ENCODE measurements around the gene NFU1. TPM values are rescaled to one million over a fixed set of nuclear protein-coding genes. Genes with fewer than 3 reads are reported as not detected.

The NFU1 gene
- total RNA-seq, 1 donor from 2014 or later, result 41.4 TPM

DNA sequence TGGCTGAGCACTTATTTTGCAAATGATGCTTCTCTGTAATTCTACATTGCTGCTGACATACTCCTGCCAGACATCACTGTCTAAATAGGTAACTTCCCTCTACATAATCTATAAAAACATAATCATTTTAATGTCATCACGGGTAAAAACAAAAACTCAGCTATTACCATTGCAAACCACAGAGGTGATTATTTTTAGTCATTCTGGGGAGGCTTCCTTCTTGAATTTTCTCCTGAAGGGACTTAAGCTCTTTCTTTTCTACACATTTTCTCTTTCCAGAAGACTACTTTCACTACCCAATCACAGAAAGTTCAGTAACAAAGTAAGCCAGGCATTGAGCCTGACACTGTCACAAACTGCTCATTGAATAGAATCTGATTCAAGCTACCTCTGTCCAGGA lies 40.4 kb upstream of the NFU1 start:
- no peak overlapping the region for H3K4me3 Mint-ChIP-seq (ENCODE audit: unreplicated experiment)
- H3K27ac Mint-ChIP-seq (ENCODE audit: unreplicated experiment), result no peak overlapping the region
- H3K36me3 Mint-ChIP-seq (ENCODE audit: unreplicated experiment), result peaks cover 37% of the 10 kb centered on the region
- TF ChIP-seq, protein P1, sequence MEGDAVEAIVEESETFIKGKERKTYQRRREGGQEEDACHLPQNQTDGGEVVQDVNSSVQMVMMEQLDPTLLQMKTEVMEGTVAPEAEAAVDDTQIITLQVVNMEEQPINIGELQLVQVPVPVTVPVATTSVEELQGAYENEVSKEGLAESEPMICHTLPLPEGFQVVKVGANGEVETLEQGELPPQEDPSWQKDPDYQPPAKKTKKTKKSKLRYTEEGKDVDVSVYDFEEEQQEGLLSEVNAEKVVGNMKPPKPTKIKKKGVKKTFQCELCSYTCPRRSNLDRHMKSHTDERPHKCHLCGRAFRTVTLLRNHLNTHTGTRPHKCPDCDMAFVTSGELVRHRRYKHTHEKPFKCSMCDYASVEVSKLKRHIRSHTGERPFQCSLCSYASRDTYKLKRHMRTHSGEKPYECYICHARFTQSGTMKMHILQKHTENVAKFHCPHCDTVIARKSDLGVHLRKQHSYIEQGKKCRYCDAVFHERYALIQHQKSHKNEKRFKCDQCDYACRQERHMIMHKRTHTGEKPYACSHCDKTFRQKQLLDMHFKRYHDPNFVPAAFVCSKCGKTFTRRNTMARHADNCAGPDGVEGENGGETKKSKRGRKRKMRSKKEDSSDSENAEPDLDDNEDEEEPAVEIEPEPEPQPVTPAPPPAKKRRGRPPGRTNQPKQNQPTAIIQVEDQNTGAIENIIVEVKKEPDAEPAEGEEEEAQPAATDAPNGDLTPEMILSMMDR (IDR thresholded peaks at IDR 0.05), result no peak
- H3K27me3 Mint-ChIP-seq (ENCODE audit: unreplicated experiment), result no peaks in the 10 kb centered on the region
- DNase-seq (ENCODE audit: extremely low spot score, unreplicated experiment), result no peak
- H3K4me1 Mint-ChIP-seq (ENCODE audit: unreplicated experiment), result no peaks in the 10 kb centered on the region
- H3K9me3 Mint-ChIP-seq (ENCODE audit: unreplicated experiment), result no peaks in the 10 kb centered on the region

DNA sequence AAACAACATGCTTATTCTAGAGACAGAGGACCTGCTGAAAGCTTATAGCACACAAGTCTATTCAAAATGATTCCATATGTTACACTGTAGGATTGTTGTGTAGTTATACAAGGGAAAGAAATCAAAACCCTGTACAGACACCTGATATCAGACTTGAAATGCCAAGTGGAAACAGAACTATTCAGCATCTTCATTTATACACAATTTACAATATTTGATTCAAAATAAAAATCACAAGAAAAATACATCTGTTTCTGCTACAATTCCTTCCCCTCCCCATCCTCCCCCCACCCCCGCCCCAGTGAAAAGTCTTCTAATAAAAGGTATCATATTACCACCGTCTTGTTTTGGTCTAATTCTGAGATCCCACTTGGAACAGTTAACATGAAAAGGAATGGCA lies 37.5 kb upstream of the NFU1 start:
- no peak for DNase-seq (ENCODE audit: extremely low spot score, unreplicated experiment)
- Mint-ChIP-seq H3K27ac (ENCODE audit: unreplicated experiment) (no peak overlapping the region), H3K9me3 (ENCODE audit: unreplicated experiment) (no peaks in the 10 kb centered on the region), H3K4me1 (ENCODE audit: unreplicated experiment) (no peaks in the 10 kb centered on the region), H3K27me3 (ENCODE audit: unreplicated experiment) (no peaks in the 10 kb centered on the region), H3K36me3 (ENCODE audit: unreplicated experiment) (peaks cover 25% of the 10 kb centered on the region), H3K4me3 (ENCODE audit: unreplicated experiment) (no peak overlapping the region)
- TF ChIP-seq, protein P1 (IDR thresholded peaks at IDR 0.05), result no peak

DNA sequence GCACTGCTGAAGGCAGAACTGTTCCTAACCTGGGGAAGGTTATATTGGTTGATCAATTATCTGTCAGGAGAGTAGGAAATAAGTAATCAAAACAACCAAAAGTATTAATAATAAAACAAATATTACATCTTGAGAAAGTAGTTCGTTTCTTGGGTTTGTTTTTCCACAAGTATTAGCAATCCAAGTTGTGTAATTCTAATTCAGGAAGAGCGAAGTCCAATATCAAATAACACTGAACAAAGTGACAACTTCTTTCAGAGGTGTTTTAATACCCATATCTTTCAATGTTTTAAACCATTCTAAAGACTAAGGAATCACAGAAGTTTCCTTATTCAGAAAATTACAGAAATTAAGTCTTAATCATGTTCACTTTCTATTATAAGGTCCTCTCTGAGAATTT lies 34.6 kb upstream of the NFU1 start:
- peaks cover 14% of the 10 kb centered on the region for H3K36me3 Mint-ChIP-seq (ENCODE audit: unreplicated experiment)
- H3K27me3 Mint-ChIP-seq (ENCODE audit: unreplicated experiment), result no peaks in the 10 kb centered on the region
- no peak for DNase-seq (ENCODE audit: extremely low spot score, unreplicated experiment)
- no peak overlapping the region for H3K4me3 Mint-ChIP-seq (ENCODE audit: unreplicated experiment)
- H3K27ac Mint-ChIP-seq (ENCODE audit: unreplicated experiment), result no peak overlapping the region
- no peaks in the 10 kb centered on the region for H3K4me1 Mint-ChIP-seq (ENCODE audit: unreplicated experiment)
- TF ChIP-seq, protein P1 (IDR thresholded peaks at IDR 0.05), result no peak
- H3K9me3 Mint-ChIP-seq (ENCODE audit: unreplicated experiment), result no peaks in the 10 kb centered on the region

DNA sequence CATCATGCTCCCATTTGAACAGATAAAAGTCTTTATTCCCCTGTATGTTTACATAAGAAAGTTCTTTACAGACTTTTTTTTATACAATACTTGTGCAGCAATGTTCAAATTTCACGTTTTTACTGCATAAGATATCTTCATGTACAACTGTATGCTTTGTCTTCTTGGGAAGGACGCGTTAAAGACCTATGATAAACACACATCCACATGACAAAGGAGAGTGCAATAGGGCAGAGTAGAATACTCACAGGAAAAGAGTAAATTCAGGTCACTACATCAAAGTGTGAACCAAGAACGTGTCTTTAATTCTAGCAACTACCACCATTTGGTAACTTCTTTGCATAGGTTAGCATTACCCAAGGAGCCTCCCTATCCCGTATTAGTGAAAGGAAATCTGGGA lies 33.7 kb upstream of the NFU1 start:
- TF ChIP-seq, protein P1 (IDR thresholded peaks at IDR 0.05), result no peak
- Mint-ChIP-seq H3K4me1 (ENCODE audit: unreplicated experiment) (no peaks in the 10 kb centered on the region), H3K27ac (ENCODE audit: unreplicated experiment) (no peak overlapping the region), H3K36me3 (ENCODE audit: unreplicated experiment) (peaks cover 15% of the 10 kb centered on the region), H3K9me3 (ENCODE audit: unreplicated experiment) (no peaks in the 10 kb centered on the region), H3K27me3 (ENCODE audit: unreplicated experiment) (no peaks in the 10 kb centered on the region), H3K4me3 (ENCODE audit: unreplicated experiment) (no peak overlapping the region)
- DNase-seq (ENCODE audit: extremely low spot score, unreplicated experiment), result no peak

- H3K27ac Mint-ChIP-seq (ENCODE audit: unreplicated experiment), result no peak overlapping the region
- H3K4me1 Mint-ChIP-seq (ENCODE audit: unreplicated experiment), result peaks cover 2% of the 10 kb centered on the region
- no peaks in the 10 kb centered on the region for H3K9me3 Mint-ChIP-seq (ENCODE audit: unreplicated experiment)
- TF ChIP-seq, protein P1 (IDR thresholded peaks at IDR 0.05), result no peak
- H3K27me3 Mint-ChIP-seq (ENCODE audit: unreplicated experiment), result no peaks in the 10 kb centered on the region
- H3K36me3 Mint-ChIP-seq (ENCODE audit: unreplicated experiment), result peaks cover 15% of the 10 kb centered on the region
- DNase-seq (ENCODE audit: extremely low spot score, unreplicated experiment), result no peak
- no peak overlapping the region for H3K4me3 Mint-ChIP-seq (ENCODE audit: unreplicated experiment)
Measured at GRCh38 chr2:69469784-69470183, 32.5 kb upstream of the NFU1 start.
